GM19455 (cell line): Measurements from ENCODE around the gene SLC19A1.

Experiments used
- ATAC-seq: cut with Tn5 transposase; IDR thresholded peaks from one replicate; pipeline ENCODE4 v1.9.1; 2021; ENCODE audit not compliant: unreplicated experiment

The SLC19A1 gene

DNA sequence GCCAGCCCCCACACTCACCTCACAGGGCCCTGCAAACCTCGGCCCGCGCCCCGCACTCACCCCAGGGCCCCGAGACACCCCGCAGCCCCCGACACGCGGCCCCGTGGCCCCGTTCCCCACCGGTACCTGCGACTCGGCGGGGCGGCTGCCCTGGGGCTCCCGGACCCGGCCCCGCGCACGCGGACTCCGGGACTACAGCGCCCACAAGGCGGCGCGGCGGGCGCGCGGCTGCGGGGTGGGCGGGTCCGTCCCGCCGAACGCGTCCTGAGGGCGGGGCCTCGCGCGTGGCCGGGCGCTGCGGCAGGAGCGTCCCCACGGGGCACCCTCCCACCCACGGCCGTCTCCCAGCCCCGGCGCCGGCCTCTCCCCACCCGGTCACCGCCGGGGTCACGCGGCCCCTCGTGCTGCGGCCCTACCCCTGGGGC lies at the start of gene SLC19A1:
TSS of gene SLC19A1 (minus strand) at position 199 of the 425 bp plus-strand sequence. CDS start 4,481 bp downstream, outside the sequence.
- peak; percentile 71 for ATAC-seq

- no peak for ATAC-seq
These were observed 49.5 kb upstream of the SLC19A1 start for GRCh38 chr21:45591619-45592207.

DNA sequence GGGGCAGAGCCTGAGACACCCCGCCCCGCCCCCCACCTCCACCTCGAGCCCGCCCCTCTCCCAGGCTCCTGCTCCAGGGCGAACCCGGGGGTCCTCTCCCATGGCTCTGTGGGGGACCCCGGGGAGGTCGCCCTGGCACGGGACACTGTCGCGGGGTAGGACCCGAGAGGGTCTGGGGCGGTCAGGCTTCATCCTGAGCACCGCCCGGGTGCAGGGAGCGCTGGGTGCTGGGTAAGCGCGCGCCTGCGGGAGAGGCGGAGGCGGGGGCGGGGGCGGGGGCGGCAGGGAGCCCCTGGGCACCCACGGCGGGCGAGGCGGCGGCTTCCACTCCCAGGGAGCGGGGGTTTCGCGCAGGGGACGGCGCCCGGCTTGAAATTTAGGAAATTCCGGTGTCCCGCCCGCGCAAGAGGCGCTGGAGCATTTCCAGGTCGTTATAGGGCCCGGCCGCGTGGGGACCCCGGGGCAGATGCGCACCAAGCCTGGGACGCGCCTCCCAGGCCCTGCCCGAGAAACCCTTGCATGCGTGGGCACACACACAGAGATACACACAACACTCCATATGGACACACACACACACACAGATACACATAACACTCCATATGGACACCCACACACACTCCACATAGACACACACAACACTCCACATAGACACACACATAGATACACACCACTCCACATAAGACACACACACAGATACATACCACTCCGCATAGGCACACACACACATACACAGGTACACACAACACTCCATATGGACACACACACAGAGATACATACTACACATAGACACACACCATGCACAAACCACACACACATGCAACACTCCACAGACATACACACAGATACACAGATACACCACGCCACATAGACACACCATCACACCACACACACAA lies 48.7 kb upstream of the SLC19A1 start:
- no peak for ATAC-seq

GRCh38 chr21:45590246-45590725 lies 48.0 kb upstream of the SLC19A1 start:
- ATAC-seq, result no peak

- ATAC-seq, result no peak
These were observed 47.5 kb upstream of the SLC19A1 start for GRCh38 chr21:45589686-45590245.

GRCh38 chr21:45588871-45589491 lies 46.7 kb upstream of the SLC19A1 start:
- ATAC-seq, result no peak

GRCh38 chr21:45588086-45588825 lies 46.0 kb upstream of the SLC19A1 start:
- ATAC-seq, result no peak

- no peak for ATAC-seq
These were observed 44.1 kb upstream of the SLC19A1 start for GRCh38 chr21:45586289-45586858.

DNA sequence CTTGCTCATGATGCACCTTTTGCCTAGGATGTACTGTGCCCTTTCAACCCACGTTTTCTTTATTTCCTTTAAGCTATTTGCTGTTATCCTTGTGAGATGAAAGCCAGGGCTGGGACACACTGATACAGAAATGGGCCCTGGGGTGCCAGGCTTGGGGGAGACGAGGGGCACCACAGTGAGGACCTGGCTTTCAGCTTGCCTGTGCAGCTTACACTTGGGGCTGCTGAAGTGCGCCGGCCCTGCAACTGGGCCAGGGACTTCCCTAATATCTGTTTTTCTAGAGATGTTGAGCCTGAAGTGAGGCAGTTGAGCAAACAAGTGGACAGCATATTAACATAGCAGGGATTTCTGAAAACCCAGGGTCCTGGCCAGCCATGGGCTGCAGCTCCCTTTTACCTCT lies 42.5 kb upstream of the SLC19A1 start:
- no peak for ATAC-seq

GRCh38 chr21:45583831-45584509 lies 41.7 kb upstream of the SLC19A1 start:
- no peak for ATAC-seq

GRCh38 chr21:45582128-45582527 lies 39.9 kb upstream of the SLC19A1 start:
- no peak for ATAC-seq

DNA sequence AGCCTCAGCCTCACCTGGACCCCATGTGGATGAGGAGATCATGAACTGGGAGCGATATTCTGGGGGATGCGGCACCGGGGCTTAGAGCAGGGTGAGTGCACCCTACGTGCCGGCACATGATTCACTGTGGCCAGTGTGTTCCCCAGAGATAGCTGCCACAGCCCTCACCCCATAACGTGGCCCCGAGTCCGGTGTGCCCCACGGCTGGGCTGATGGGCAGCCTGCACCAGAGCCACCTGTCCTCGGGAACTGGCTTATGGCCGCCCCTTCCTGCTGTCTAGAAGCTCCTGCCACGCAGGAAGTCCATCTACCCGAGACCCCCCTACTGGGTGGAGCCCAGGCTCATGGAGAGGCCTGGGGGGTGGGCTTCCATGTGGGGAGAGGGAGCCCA lies 39.1 kb upstream of the SLC19A1 start:
- ATAC-seq, result no peak

DNA sequence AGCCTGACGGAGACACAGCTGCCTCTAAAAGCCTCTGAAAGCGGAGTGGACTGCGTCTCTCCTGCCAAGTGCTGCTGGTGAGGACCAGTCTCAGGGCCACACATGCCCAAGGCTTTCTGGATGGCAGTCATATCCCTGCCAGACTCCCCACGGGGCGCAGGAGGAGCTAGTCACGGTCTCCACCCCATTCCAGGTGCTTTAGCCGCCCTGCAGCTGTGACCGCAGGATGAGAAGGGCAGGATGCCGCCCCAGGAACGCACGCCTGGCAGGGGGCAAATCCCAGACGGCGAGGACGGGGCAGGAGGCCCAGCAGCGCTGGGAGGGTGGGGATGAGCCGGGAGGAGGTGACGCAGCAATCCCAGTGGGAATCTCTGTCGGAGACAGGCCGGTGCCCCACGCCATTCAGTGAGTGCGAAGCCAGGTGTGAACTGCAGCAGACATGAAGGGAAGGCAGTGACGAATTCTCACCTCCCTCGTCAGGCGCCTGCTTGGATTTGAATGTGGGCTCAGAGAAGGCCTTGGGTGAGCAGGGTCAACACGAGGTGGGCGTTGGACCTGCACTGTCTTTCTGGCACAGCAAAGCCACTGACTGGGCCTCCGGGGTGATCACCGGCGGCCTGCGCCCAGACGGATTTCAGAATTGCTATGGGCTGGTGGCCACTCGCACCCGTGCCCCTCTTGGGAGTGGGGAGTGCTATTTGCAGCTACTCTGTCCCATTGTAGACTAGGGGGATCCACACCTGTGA lies 38.5 kb upstream of the SLC19A1 start:
- ATAC-seq, result no peak

- ATAC-seq, result no peak
These were observed 37.9 kb upstream of the SLC19A1 start for GRCh38 chr21:45580181-45580575.

- ATAC-seq, result no peak
These were observed 37.3 kb upstream of the SLC19A1 start for GRCh38 chr21:45579383-45580180.

DNA sequence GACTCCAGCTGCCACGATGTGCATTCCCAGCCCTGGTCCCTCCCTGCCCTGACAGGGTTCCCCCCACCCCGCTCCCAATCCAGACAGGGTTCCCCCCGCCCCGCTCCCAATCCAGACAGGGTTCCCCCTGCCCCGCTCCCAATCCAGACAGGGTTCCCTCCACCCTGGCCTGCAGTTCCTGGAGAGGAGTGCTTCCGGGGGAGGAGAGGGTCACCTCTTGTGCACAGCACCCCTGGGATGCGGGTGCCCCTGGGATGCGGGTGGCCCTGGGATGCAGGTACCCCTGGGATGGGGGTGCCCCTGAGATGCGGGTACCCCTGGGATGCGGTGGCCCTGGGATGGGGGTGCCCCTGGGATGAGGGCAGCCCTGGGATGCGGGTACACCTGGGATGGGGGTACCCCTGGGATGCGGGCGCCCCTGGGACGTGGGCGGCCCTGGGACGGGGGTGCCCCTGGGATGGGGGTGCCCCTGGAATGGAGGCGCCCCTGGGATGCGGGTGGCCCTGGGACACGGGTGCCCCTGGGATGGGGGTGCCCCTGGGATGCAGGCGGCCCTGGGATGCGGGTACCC lies 36.7 kb upstream of the SLC19A1 start:
- ATAC-seq, result no peak

DNA sequence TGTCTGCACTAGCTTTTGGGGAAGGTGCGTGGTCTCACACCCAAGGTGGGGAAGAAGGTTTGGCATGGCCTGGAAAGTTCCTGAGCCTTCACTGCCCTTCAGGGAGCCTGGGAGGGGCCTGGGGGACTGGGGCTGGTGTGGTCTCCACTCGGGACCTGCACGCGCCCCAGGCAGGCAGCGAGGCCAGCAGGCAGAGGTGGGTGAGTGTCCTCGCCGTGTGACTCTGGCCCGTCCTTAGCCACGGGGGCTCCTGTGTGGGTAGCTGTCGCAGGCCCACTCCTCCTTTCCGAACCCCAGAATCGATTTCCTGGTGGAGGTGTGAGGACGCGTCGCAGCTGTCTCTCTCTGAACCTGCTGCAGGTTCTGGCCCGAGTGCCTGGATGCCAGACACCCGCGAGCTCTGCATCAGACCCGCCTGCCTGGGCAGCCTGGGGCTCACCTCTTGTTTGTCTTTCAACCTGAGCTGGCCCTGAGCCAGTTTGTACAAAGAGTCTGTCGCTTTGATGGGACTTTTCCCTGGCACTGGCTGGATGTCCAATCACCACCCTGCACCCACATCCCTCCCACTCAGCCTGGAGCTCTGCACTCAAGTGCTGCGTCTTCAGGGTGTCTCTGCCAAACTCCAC lies 36.0 kb upstream of the SLC19A1 start:
- ATAC-seq, result no peak

- no peak for ATAC-seq
These were observed 35.5 kb upstream of the SLC19A1 start for GRCh38 chr21:45577801-45578175.
